ENCODE data around the gene ZNF195.
"Not testable (repeated sequence)": the region's sequence is repeated elsewhere in the genome, so short reads cannot be mapped to it uniquely, and the experiment has no call there.

GRCh38 chr11:3421608-3422379, 42.8 kb upstream of the ZNF195 start:
- not testable (repeated sequence) for TF ChIP-seq CTCF (conservative IDR thresholded peaks at IDR 0.05); EZH2 (IDR thresholded peaks at IDR 0.05; ENCODE audit: low read depth)

All from PC-9 (cell line).